DND-41 (cell line): Measurements from ENCODE around the gene KCNJ6.

Experiments
- ATAC-seq: fragments of 200-7000 bp; cut with Tn5 transposase; 3 replicates; pipeline ENCODE4 v1.9.1; 2021; ENCODE audit warnings: low read depth; ENCODE audit not compliant: insufficient read depth
- DNase-seq: peaks from one replicate; pipeline ENCODE4 v3.0.0-alpha.2; 2020
- H2AFZ ChIP-seq: 2 replicates; pipeline ENCODE4 v1.6.0; 2012; ENCODE audit warnings: low read depth, low read length
- H3K27ac ChIP-seq: 2 replicates; pipeline ENCODE4 v1.5.1; 2012; ENCODE audit warnings: low read length, inconsistent platforms
- H3K27me3 ChIP-seq: fragments of 200-600 bp; sonication (generic); 2 replicates; pipeline ENCODE4 v1.6.0; 2012; ENCODE audit warnings: low read length, mild to moderate bottlenecking, inconsistent platforms; ENCODE audit not compliant: insufficient read depth, poor library complexity
- H3K36me3 ChIP-seq: 2 replicates; pipeline ENCODE4 v1.5.1; 2012; ENCODE audit warnings: low read length, inconsistent platforms; ENCODE audit not compliant: insufficient read depth
- H3K4me1 ChIP-seq: 2 replicates; pipeline ENCODE4 v1.5.1; 2012; ENCODE audit warnings: mild to moderate bottlenecking, low read length; ENCODE audit not compliant: insufficient read depth
- H3K4me2 ChIP-seq: 2 replicates; pipeline ENCODE4 v1.6.0; 2012; ENCODE audit warnings: mild to moderate bottlenecking, moderate library complexity, low read length, inconsistent platforms; ENCODE audit not compliant: insufficient read depth
- H3K4me3 ChIP-seq, 2 experiments: fragments of 200-600 bp in 1 of 2; shearing (Covaris generic) in 1 of 2; 2 replicates each; pipeline ENCODE4 v1.5.1; 2012 to 2016; ENCODE audit warnings: inconsistent platforms in 2 of 2, low read length in 2 of 2, mild to moderate bottlenecking in 2 of 2, low read depth in 1 of 2, moderate library complexity in 1 of 2
- H3K79me2 ChIP-seq: 2 replicates; pipeline ENCODE4 v1.6.0; 2012; ENCODE audit warnings: low read length, inconsistent platforms; ENCODE audit not compliant: insufficient read depth
- H3K9ac ChIP-seq: 2 replicates; pipeline ENCODE4 v1.6.0; 2012; ENCODE audit warnings: low read depth, mild to moderate bottlenecking, inconsistent platforms, low read length, moderate library complexity
- H3K9me3 ChIP-seq: 2 replicates; pipeline ENCODE4 v1.5.1; 2012; ENCODE audit warnings: low read length, moderate library complexity, mild to moderate bottlenecking, inconsistent platforms; ENCODE audit not compliant: insufficient read depth, severe bottlenecking
- H4K20me1 ChIP-seq: 2 replicates; pipeline ENCODE4 v1.6.0; 2012; ENCODE audit warnings: low read length; ENCODE audit not compliant: insufficient read depth
- CTCF ChIP-seq: IDR thresholded peaks from 2 replicates; pipeline ENCODE4 v1.5.1; 2012; ENCODE audit warnings: borderline replicate concordance, low read length, moderate library complexity, mild to moderate bottlenecking; ENCODE audit not compliant: poor library complexity, severe bottlenecking; ENCODE audit errors: extremely low read depth
- EZH2 ChIP-seq: IDR thresholded peaks from 3 replicates; pipeline ENCODE4 v1.6.1; 2012; ENCODE audit warnings: borderline replicate concordance, low read depth, mild to moderate bottlenecking, moderate library complexity, low read length, inconsistent platforms; ENCODE audit not compliant: severe bottlenecking

The KCNJ6 gene

GRCh38 chr21:37865156-37865555, 51.1 kb downstream of the KCNJ6 start:
- TF ChIP-seq EZH2, result no peak
- no peak for TF ChIP-seq CTCF
- Histone ChIP-seq H3K27me3 (peaks cover 3% of the 10 kb centered on the region), H4K20me1 (no peaks in the 10 kb centered on the region), H2AFZ (no peak overlapping the region), H3K4me1 (no peaks in the 10 kb centered on the region), H3K9ac (no peak overlapping the region), H3K79me2 (no peaks in the 10 kb centered on the region), H3K4me3 (no peak overlapping the region), H3K36me3 (no peaks in the 10 kb centered on the region), H3K9me3 (no peaks in the 10 kb centered on the region), H3K27ac (no peak overlapping the region), H3K4me2 (no peak overlapping the region)
- ATAC-seq, result no peak
- no peak for DNase-seq

GRCh38 chr21:37863842-37864241, 52.4 kb downstream of the KCNJ6 start:
- H4K20me1 ChIP-seq, result no peaks in the 10 kb centered on the region
- H3K27ac ChIP-seq, result no peak overlapping the region
- no peak overlapping the region for H2AFZ ChIP-seq
- TF ChIP-seq CTCF (no peak), EZH2 (no peak)
- no peaks in the 10 kb centered on the region for H3K9me3 ChIP-seq
- H3K4me2 ChIP-seq, result no peak overlapping the region
- H3K27me3 ChIP-seq, result peaks cover 2% of the 10 kb centered on the region
- H3K9ac ChIP-seq, result no peak overlapping the region
- no peak for ATAC-seq
- DNase-seq, result no peak
- H3K36me3 ChIP-seq, result no peaks in the 10 kb centered on the region
- H3K4me1 ChIP-seq, result no peaks in the 10 kb centered on the region
- no peak overlapping the region for H3K4me3 ChIP-seq
- H3K79me2 ChIP-seq, result no peaks in the 10 kb centered on the region

DNA sequence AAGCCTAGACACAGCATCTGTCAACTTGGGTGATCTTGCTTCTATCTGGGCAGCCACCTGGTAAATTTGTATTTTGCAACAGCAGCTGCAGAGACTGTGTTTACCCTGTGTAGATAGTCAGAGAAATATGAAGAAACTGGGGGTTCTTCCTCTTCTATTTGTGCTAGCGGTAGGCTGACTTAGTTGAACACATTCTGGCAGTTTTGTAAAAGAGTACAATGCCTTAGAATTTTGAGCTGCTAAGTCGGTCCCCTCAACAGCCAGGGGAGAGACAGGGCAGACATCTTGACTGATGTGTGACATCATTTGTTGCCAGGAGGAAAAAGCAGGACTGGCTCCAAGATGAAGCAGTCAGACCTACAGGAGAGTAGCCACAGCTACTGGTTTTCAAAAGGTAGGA, 53.7 kb downstream of the KCNJ6 start:
- Histone ChIP-seq H2AFZ (no peak overlapping the region), H3K9ac (no peak overlapping the region), H3K36me3 (no peaks in the 10 kb centered on the region), H3K9me3 (no peaks in the 10 kb centered on the region), H3K79me2 (no peaks in the 10 kb centered on the region), H3K4me3 (no peak overlapping the region), H4K20me1 (no peaks in the 10 kb centered on the region), H3K27me3 (no peaks in the 10 kb centered on the region), H3K4me1 (no peaks in the 10 kb centered on the region), H3K4me2 (no peak overlapping the region), H3K27ac (no peak overlapping the region)
- TF ChIP-seq EZH2 (no peak), CTCF (no peak)
- DNase-seq (no peak), ATAC-seq (no peak)

GRCh38 chr21:37861561-37861960, 54.7 kb downstream of the KCNJ6 start:
- no peak for ATAC-seq
- no peak for TF ChIP-seq EZH2
- TF ChIP-seq CTCF, result no peak
- no peaks in the 10 kb centered on the region for H4K20me1 ChIP-seq
- no peak overlapping the region for H2AFZ ChIP-seq
- H3K9ac ChIP-seq, result no peak overlapping the region
- H3K79me2 ChIP-seq, result no peaks in the 10 kb centered on the region
- no peak overlapping the region for H3K4me3 ChIP-seq
- H3K4me1 ChIP-seq, result no peaks in the 10 kb centered on the region
- DNase-seq, result no peak
- no peak overlapping the region for H3K4me2 ChIP-seq
- H3K27me3 ChIP-seq, result no peaks in the 10 kb centered on the region
- no peak overlapping the region for H3K27ac ChIP-seq
- H3K9me3 ChIP-seq, result no peaks in the 10 kb centered on the region
- no peaks in the 10 kb centered on the region for H3K36me3 ChIP-seq
